B cell (primary cell): ENCODE measurements around the gene ENTREP3. TPM values are rescaled to one million over a fixed set of nuclear protein-coding genes. Genes with fewer than 3 reads are reported as not detected.

Source experiments
- polyA plus RNA-seq: library from polyadenylated mRNA; depleted of rRNA; stranded (reverse); fragments of >200 nt; gene quantifications from 2 replicates; pipeline ENCODE4 v1.2.3, GENCODE V29; 2012
- total RNA-seq, 2 donors: library from RNA; stranded (reverse); fragments of 120-200 nt in 1 of 2; gene quantifications; 1 replicate in 1 of 2; 2 replicates in 1 of 2; pipeline versions ENCODE4 v1.2.3 to v1.2.4, GENCODE V29; 2013 to 2022

ENTREP3 gene
- total and polyA plus RNA-seq, 2 donors (not counting 1 experiment from before 2014, with no cell fraction given), result 7.6 to 15.2 TPM

Other genes with a start within 250 kb of the ENTREP3 start
- 0.89 and 0.90 TPM in 2 replicates for gene DCST2, start 221.7 kb downstream of the ENTREP3 start, total RNA-seq
- gene DCST2, start 221.7 kb downstream of the ENTREP3 start, polyA plus RNA-seq, result 2.9 and 5.4 TPM in 2 replicates
- gene DCST1, start 221.7 kb downstream of the ENTREP3 start, total RNA-seq, result not detected in 2 replicates
- 0.22 and 0.52 TPM in 2 replicates for gene DCST1, start 221.7 kb downstream of the ENTREP3 start, polyA plus RNA-seq
- gene ADAM15, start 204.2 kb downstream of the ENTREP3 start, total RNA-seq, result 14.6 and 17.0 TPM in 2 replicates
- gene ADAM15, start 204.2 kb downstream of the ENTREP3 start, polyA plus RNA-seq, result 28.4 and 35.1 TPM in 2 replicates
- 8.4 and 9.9 TPM in 2 replicates for gene EFNA4, start 191.7 kb downstream of the ENTREP3 start, total RNA-seq
- 6.5 and 10.6 TPM in 2 replicates for gene EFNA4, start 191.7 kb downstream of the ENTREP3 start, polyA plus RNA-seq
- 1.6 and 3.7 TPM in 2 replicates for gene EFNA3, start 176.6 kb downstream of the ENTREP3 start, total RNA-seq
- gene EFNA3, start 176.6 kb downstream of the ENTREP3 start, polyA plus RNA-seq, result 1.8 and 3.2 TPM in 2 replicates
- gene EFNA1, start 127.6 kb downstream of the ENTREP3 start, total RNA-seq, result 0.56 TPM in 1 of 2 replicates, not detected in the other
- gene EFNA1, start 127.6 kb downstream of the ENTREP3 start, polyA plus RNA-seq, result 0.28 and 1.5 TPM in 2 replicates
- gene SLC50A1, start 119.6 kb downstream of the ENTREP3 start, total RNA-seq, result 61.3 and 62.8 TPM in 2 replicates
- gene SLC50A1, start 119.6 kb downstream of the ENTREP3 start, polyA plus RNA-seq, result 86.8 and 109 TPM in 2 replicates
- 39.9 and 41.7 TPM in 2 replicates for gene DPM3, start 115.0 kb downstream of the ENTREP3 start, total RNA-seq
- gene DPM3, start 115.0 kb downstream of the ENTREP3 start, polyA plus RNA-seq, result 68.0 and 97.3 TPM in 2 replicates
- 136 and 151 TPM in 2 replicates for gene KRTCAP2, start 82.2 kb downstream of the ENTREP3 start, total RNA-seq
- 190 and 259 TPM in 2 replicates for gene KRTCAP2, start 82.2 kb downstream of the ENTREP3 start, polyA plus RNA-seq
- 1.3 and 2.6 TPM in 2 replicates for gene TRIM46, start 81.6 kb downstream of the ENTREP3 start, total RNA-seq
- 3.4 TPM in 2 replicates for gene TRIM46, start 81.6 kb downstream of the ENTREP3 start, polyA plus RNA-seq
- gene THBS3, start 47.6 kb downstream of the ENTREP3 start, total RNA-seq, result 26.0 and 28.6 TPM in 2 replicates
- gene THBS3, start 47.6 kb downstream of the ENTREP3 start, polyA plus RNA-seq, result 28.0 and 34.3 TPM in 2 replicates
- 18.4 and 19.0 TPM in 2 replicates for gene MTX1, start 46.8 kb downstream of the ENTREP3 start, total RNA-seq
- 34.2 and 40.4 TPM in 2 replicates for gene MTX1, start 46.8 kb downstream of the ENTREP3 start, polyA plus RNA-seq
- 69.6 and 79.8 TPM in 2 replicates for gene SCAMP3, start 6.9 kb upstream of the ENTREP3 start, total RNA-seq
- 80.5 and 107 TPM in 2 replicates for gene SCAMP3, start 6.9 kb upstream of the ENTREP3 start, polyA plus RNA-seq
- gene CLK2, start 18.0 kb upstream of the ENTREP3 start, total RNA-seq, result 136 and 152 TPM in 2 replicates
- 159 and 161 TPM in 2 replicates for gene CLK2, start 18.0 kb upstream of the ENTREP3 start, polyA plus RNA-seq
- gene HCN3, start 22.0 kb upstream of the ENTREP3 start, total RNA-seq, result 9.0 and 9.2 TPM in 2 replicates
- gene HCN3, start 22.0 kb upstream of the ENTREP3 start, polyA plus RNA-seq, result 6.2 TPM in 2 replicates
- not detected in 2 replicates for gene PKLR, start 46.0 kb upstream of the ENTREP3 start, total RNA-seq
- not detected in 2 replicates for gene PKLR, start 46.0 kb upstream of the ENTREP3 start, polyA plus RNA-seq
- 128 and 141 TPM in 2 replicates for gene FDPS, start 53.4 kb upstream of the ENTREP3 start, total RNA-seq
- gene FDPS, start 53.4 kb upstream of the ENTREP3 start, polyA plus RNA-seq, result 88.3 and 100 TPM in 2 replicates
- gene RUSC1, start 65.4 kb upstream of the ENTREP3 start, total RNA-seq, result 19.3 and 22.8 TPM in 2 replicates
- gene RUSC1, start 65.4 kb upstream of the ENTREP3 start, polyA plus RNA-seq, result 20.3 and 20.8 TPM in 2 replicates